ENCODE results near the gene POC1A. TPM values are rescaled to one million over a fixed set of nuclear protein-coding genes. Genes with fewer than 3 reads are reported as not detected.

Gene POC1A
- total RNA-seq, 1 experiment from 2014 or later = 29.0 TPM

DNA sequence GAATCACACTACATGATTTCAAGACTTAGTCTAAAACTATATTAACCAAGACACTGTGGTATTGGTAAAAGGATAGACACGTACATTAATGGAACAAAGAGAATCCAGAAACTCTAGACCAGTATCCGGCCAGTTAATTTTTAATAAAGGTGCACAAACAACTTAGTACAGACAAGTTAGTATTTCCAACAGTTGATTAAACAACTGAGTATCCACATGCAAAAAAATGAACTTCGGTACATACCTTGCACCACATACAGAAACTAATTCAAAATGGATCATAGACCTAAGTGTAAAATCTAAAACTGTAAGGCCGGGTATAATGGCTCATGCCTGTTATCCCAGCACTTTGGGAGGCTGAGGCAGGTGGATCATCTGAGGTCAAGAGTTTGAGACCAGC is 51.3 kb downstream of the POC1A start:
- H3K23me2 ChIP-seq (ENCODE audit: insufficient read length, low read depth, low read length, poor library complexity, severe bottlenecking) = no peaks in the 10 kb centered on the region
- no peak for DNase-seq
- H3K14ac ChIP-seq (ENCODE audit: insufficient read depth, low read length) = no peak overlapping the region
- no peak overlapping the region for H3K56ac ChIP-seq (ENCODE audit: insufficient read length, low read depth, low read length)
- Mint-ChIP-seq H3K36me3 (ENCODE audit: insufficient read depth in 1 of 3, low read depth in 3 of 3) (peaks cover 28 to 59% (median 45%) of the 10 kb centered on the region in 3 experiments), H3K27me3 (ENCODE audit: low read depth) (no peaks in the 10 kb centered on the region), H3K4me3 (no peak overlapping the region), H3K4me1 (no peaks in the 10 kb centered on the region), H3K9me3 (peaks cover 3 to 8% of the 10 kb centered on the region in 2 experiments; a peak in 3 of 5 replicates), H3K27ac (no peak overlapping the region)
- no peaks in the 10 kb centered on the region for H4K20me1 ChIP-seq (ENCODE audit: control insufficient read depth, insufficient read depth, insufficient read length)
- no peak overlapping the region for H3K4me2 ChIP-seq (ENCODE audit: insufficient read depth, insufficient read length, low read length)
- no peak overlapping the region for H2BK15ac ChIP-seq (ENCODE audit: low read depth, low read length)
- H4K91ac ChIP-seq (ENCODE audit: insufficient read length, low read depth, low read length) = no peak overlapping the region
- H2BK20ac ChIP-seq (ENCODE audit: low read depth, low read length, poor library complexity, severe bottlenecking) = no peak overlapping the region
- no peak overlapping the region for H2BK5ac ChIP-seq (ENCODE audit: insufficient read length, low read length)
- H2BK120ac ChIP-seq (ENCODE audit: low read depth, low read length, poor library complexity, severe bottlenecking) = no peak overlapping the region
- H4K5ac ChIP-seq (ENCODE audit: insufficient read length, low read depth, low read length) = no peak overlapping the region
- H3K9ac ChIP-seq (ENCODE audit: extremely low read depth, insufficient read length, low read length) = no peak overlapping the region
- no peak overlapping the region for H3K18ac ChIP-seq (ENCODE audit: insufficient read length, low read depth, low read length)
- H4K8ac ChIP-seq (replicated peaks; ENCODE audit: insufficient read length, low read depth, low read length) = no peak overlapping the region
- no peaks in the 10 kb centered on the region for H3K9me3 ChIP-seq (ENCODE audit: control insufficient read depth, low read depth, low read length)
- TF ChIP-seq, protein P1, sequence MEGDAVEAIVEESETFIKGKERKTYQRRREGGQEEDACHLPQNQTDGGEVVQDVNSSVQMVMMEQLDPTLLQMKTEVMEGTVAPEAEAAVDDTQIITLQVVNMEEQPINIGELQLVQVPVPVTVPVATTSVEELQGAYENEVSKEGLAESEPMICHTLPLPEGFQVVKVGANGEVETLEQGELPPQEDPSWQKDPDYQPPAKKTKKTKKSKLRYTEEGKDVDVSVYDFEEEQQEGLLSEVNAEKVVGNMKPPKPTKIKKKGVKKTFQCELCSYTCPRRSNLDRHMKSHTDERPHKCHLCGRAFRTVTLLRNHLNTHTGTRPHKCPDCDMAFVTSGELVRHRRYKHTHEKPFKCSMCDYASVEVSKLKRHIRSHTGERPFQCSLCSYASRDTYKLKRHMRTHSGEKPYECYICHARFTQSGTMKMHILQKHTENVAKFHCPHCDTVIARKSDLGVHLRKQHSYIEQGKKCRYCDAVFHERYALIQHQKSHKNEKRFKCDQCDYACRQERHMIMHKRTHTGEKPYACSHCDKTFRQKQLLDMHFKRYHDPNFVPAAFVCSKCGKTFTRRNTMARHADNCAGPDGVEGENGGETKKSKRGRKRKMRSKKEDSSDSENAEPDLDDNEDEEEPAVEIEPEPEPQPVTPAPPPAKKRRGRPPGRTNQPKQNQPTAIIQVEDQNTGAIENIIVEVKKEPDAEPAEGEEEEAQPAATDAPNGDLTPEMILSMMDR (conservative IDR thresholded peaks at IDR 0.05) = no peak
- H2BK12ac ChIP-seq (ENCODE audit: insufficient read length, low read depth, low read length) = no peak overlapping the region
- H3K4ac ChIP-seq (ENCODE audit: low read depth, low read length) = no peak overlapping the region
- no peaks in the 10 kb centered on the region for H3K27me3 ChIP-seq (ENCODE audit: insufficient read depth, low read length)
- H3K27ac ChIP-seq (ENCODE audit: insufficient read length, low read depth, low read length) = no peak overlapping the region
- H2AFZ ChIP-seq (ENCODE audit: low read length) = no peak overlapping the region
- no peaks in the 10 kb centered on the region for H3K79me2 ChIP-seq (ENCODE audit: insufficient read depth, low read length)
- no peak overlapping the region for H3K23ac ChIP-seq (ENCODE audit: insufficient read length, low read depth, low read length)
- no peak overlapping the region for H2AK5ac ChIP-seq (ENCODE audit: insufficient read length, low read length)
- no CpG with 5 or more reads among the region's 4 CpGs for WGBS (ENCODE audit: extremely low coverage, insufficient read length, low lambda C conversion rate)
- H3K79me1 ChIP-seq (ENCODE audit: insufficient read depth, low read depth, low read length, poor library complexity, severe bottlenecking) = no peaks in the 10 kb centered on the region
- no peak overlapping the region for H3T11ph ChIP-seq (ENCODE audit: low read length)
- H3K4me1 ChIP-seq (ENCODE audit: insufficient read depth, low read length) = no peaks in the 10 kb centered on the region

Measured in H9 (cell line).